Uterus (tissue), 4 donors: ENCODE measurements around the gene NELL1. TPM values are rescaled to one million over a fixed set of nuclear protein-coding genes. Genes with fewer than 3 reads are reported as not detected.

Experiments
- DNase-seq, 2 donors: peaks; one replicate each; pipeline ENCODE4 v3.0.0-alpha.2; 2019 to 2020
- H3K27ac ChIP-seq, 2 donors: fragments of 200-600 bp; sonication (generic); 1 replicate in 1 of 2; 2 replicates in 1 of 2; pipeline ENCODE4 v1.5.1; 2016 to 2018
- H3K27me3 ChIP-seq, 2 donors: fragments of 200-600 bp; sonication (generic); one replicate each; pipeline ENCODE4 v1.5.1; 2018 to 2019; ENCODE audit warnings: control low read depth in 1 of 2
- H3K36me3 ChIP-seq, 2 donors: fragments of 200-600 bp; sonication (generic); one replicate each; pipeline ENCODE4 v1.5.1; 2019; ENCODE audit warnings: control low read depth in 1 of 2
- H3K4me1 ChIP-seq, 2 donors: fragments of 200-600 bp; sonication (generic); one replicate each; pipeline ENCODE4 v1.5.1; 2018 to 2019; ENCODE audit warnings: control low read depth in 1 of 2
- H3K4me3 ChIP-seq, 2 donors: fragments of 200-600 bp; sonication (generic); 1 replicate in 1 of 2; 2 replicates in 1 of 2; pipeline ENCODE4 v1.5.1; 2018 to 2019; ENCODE audit warnings: mild to moderate bottlenecking in 1 of 2
- H3K9me3 ChIP-seq, 2 donors: fragments of 200-600 bp; sonication (generic); one replicate each; pipeline ENCODE4 v1.5.1; 2019; ENCODE audit warnings: control low read depth in 1 of 2
- CTCF ChIP-seq, 4 experiments: fragments of 200-600 bp in 2 of 4; fragments of 450-650 bp in 2 of 4; sonication (generic) in 2 of 4; IDR thresholded peaks; one replicate each; pipeline ENCODE4 v1.5.1; 2016 to 2019; ENCODE audit warnings: antibody characterized with exemption in 4 of 4, mild to moderate bottlenecking in 2 of 4, moderate library complexity in 1 of 4
- POLR2A ChIP-seq, 2 donors: fragments of 450-650 bp; IDR thresholded peaks; one replicate each; pipeline ENCODE4 v1.6.1; 2016; ENCODE audit warnings: antibody characterized with exemption in 2 of 2, mild to moderate bottlenecking in 1 of 2, moderate library complexity in 1 of 2
- intact Hi-C: fragments of 100-400 bp; cut with DNase I; formaldehyde crosslinking; loops from one replicate; pipeline ENCODE4 v1.15.1; 2023; ENCODE audit warnings: low total_unique reads
- total RNA-seq, 4 donors: library from RNA; depleted of rRNA in 3 of 4; stranded (reverse); fragments of >200 nt in 3 of 4; gene quantifications; one replicate each; pipeline versions ENCODE4 v1.1.0 to v1.2.4, GENCODE V29; 2014 to 2023
- donor health status: DM: yes; HTN: yes; CAD: no.

The NELL1 gene
- total RNA-seq, 4 donors from 2014 or later, result 0.34 to 25.1 TPM; not detected in 2

- TF ChIP-seq POLR2A (IDR thresholded peaks at IDR 0.05), result no peak
- no peak for TF ChIP-seq CTCF (IDR thresholded peaks at IDR 0.05)
- Histone ChIP-seq H3K36me3 (no peaks in the 10 kb centered on the region), H3K4me1 (no peaks in the 10 kb centered on the region), H3K9me3 (no peaks in the 10 kb centered on the region), H3K27me3 (no peaks in the 10 kb centered on the region), H3K27ac (no peak overlapping the region), H3K4me3 (no peak overlapping the region)
- DNase-seq, result no peak
- intact Hi-C loops, result no loop called here
Observed at GRCh38 chr11:20790622-20791021, 121.2 kb downstream of the NELL1 start.

GRCh38 chr11:20795005-20795404, 125.6 kb downstream of the NELL1 start:
- TF ChIP-seq POLR2A (IDR thresholded peaks at IDR 0.05), result no peak
- TF ChIP-seq CTCF (IDR thresholded peaks at IDR 0.05), result no peak

GRCh38 chr11:20808328-20808727, 138.9 kb downstream of the NELL1 start:
- DNase-seq, result no peak
- no peak for TF ChIP-seq CTCF (IDR thresholded peaks at IDR 0.05)
- no peak for TF ChIP-seq POLR2A (IDR thresholded peaks at IDR 0.05)
- intact Hi-C loops, result no loop called here

More at GRCh38 chr11:20795005-20795404, 125.6 kb downstream of the NELL1 start:
- H3K4me3 ChIP-seq, result no peak overlapping the region
- no peak for DNase-seq
- H3K27me3 ChIP-seq, result no peaks in the 10 kb centered on the region
- no peaks in the 10 kb centered on the region for H3K9me3 ChIP-seq
- no peaks in the 10 kb centered on the region for H3K4me1 ChIP-seq
- no peaks in the 10 kb centered on the region for H3K36me3 ChIP-seq
- H3K27ac ChIP-seq, result no peak overlapping the region
- intact Hi-C loops, result no loop called here

GRCh38 chr11:20821046-20821445, 151.7 kb downstream of the NELL1 start:
- no peaks in the 10 kb centered on the region for H3K36me3 ChIP-seq
- TF ChIP-seq POLR2A (IDR thresholded peaks at IDR 0.05), result no peak
- no peak for TF ChIP-seq CTCF (IDR thresholded peaks at IDR 0.05)
- intact Hi-C loops, result no loop called here
- H3K4me1 ChIP-seq, result no peaks in the 10 kb centered on the region
- no peak overlapping the region for H3K4me3 ChIP-seq
- H3K9me3 ChIP-seq, result no peaks in the 10 kb centered on the region
- DNase-seq, result no peak
- H3K27ac ChIP-seq, result no peak overlapping the region
- no peaks in the 10 kb centered on the region for H3K27me3 ChIP-seq

More at GRCh38 chr11:20808328-20808727, 138.9 kb downstream of the NELL1 start:
- Histone ChIP-seq H3K4me1 (no peaks in the 10 kb centered on the region), H3K27me3 (no peaks in the 10 kb centered on the region), H3K36me3 (no peaks in the 10 kb centered on the region), H3K4me3 (no peak overlapping the region), H3K27ac (no peak overlapping the region), H3K9me3 (no peaks in the 10 kb centered on the region)

GRCh38 chr11:20821470-20821869, 152.1 kb downstream of the NELL1 start:
- TF ChIP-seq CTCF (IDR thresholded peaks at IDR 0.05) (no peak), POLR2A (IDR thresholded peaks at IDR 0.05) (no peak)
- no peak for DNase-seq
- Histone ChIP-seq H3K4me1 (no peaks in the 10 kb centered on the region), H3K27ac (no peak overlapping the region), H3K27me3 (no peaks in the 10 kb centered on the region), H3K9me3 (no peaks in the 10 kb centered on the region), H3K36me3 (no peaks in the 10 kb centered on the region), H3K4me3 (no peak overlapping the region)
- intact Hi-C loops, result no loop called here
